Measurements from ENCODE around the gene LHX2.

LHX2 gene

DNA sequence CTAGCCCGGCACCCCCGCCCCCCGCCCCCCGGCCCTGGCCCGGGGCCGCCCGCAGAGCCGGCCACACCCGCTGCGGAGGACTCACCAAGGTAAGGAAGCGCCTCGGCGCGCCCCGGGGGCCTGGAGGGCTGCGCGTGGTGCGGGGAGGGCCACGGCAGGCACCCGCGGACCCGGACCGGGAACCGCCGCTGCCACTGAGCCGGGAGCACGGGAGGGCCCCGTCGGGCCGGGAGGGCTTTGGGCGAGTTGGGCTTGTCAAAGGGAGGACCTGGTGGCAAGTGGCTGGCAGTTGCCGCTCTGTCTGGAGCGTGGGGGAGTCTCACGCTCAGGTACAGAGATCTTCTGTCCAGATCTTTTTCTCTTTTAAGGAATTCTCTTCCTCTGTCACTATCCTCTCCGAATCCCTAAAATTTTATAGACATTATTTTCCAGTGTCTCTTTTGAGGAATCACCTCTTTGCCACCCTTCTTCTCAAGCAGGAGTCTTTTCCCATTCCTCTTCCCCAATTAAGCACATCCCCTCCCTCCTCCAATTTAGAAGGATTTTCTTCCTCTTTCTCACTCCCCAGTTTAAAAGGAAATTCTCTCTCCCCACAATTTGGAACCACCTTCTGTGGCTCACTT lies 11.3 kb upstream of the LHX2 start:
- no peak for DNase-seq

DNA sequence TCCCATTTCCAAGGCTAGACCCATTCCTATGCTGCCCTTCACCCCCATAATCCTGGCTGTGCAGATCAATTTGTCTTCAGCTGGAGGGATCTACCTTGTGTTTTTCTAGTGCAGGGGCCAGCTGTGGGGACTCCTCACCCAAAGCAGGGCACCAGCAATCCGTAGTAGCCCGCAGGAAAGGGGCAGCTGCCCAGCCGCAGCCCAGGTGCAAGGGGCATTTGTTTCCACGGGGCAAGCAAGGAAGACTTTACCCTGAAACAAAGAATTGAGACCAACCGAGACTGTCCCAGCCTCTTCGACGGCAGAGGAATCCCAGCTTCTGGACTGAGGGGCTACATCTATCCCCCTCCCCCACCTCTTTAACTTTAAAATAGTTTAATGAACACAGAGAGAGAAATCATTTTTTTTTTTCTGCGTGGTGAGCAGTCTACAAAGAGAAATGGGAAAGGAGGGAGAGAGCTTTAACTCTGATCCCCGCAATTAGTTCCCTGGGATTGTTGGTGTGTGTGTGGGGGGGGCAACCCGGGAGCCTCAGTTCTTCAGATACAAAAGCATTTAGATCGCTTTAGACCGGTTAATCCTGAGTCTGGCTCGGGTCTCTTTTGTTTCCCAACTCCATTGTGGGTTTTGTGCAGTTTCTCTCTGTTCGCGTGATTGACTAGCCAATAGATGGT lies 10.6 kb upstream of the LHX2 start:
- DNase-seq, result no peak

GRCh38 chr9:124001458-124001799 lies 10.1 kb upstream of the LHX2 start:
- no peak for DNase-seq

- DNase-seq, result no peak
These were observed 9.6 kb upstream of the LHX2 start for GRCh38 chr9:124001866-124002525.

GRCh38 chr9:124003636-124004349 lies 7.8 kb upstream of the LHX2 start:
- DNase-seq, result no peak

DNA sequence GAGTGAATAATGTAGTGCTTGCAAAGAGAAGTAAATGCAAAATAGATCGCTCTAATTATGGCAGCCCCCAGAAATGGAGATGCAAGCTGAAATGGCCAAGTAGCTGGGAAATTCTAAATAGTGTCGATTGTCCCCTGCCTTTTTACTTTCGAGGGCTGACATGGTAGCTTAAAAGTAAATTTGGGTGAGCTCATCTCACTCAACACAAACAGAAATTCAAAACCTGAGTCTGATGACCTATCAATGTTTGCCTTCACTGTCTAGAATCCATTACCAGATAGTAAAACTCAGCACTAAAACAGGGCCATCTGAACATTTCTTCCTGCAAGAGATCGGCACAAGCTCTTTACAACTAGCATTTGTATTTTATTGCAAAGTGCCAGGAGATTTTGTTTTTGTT lies 7.0 kb upstream of the LHX2 start:
- DNase-seq, result no peak

DNA sequence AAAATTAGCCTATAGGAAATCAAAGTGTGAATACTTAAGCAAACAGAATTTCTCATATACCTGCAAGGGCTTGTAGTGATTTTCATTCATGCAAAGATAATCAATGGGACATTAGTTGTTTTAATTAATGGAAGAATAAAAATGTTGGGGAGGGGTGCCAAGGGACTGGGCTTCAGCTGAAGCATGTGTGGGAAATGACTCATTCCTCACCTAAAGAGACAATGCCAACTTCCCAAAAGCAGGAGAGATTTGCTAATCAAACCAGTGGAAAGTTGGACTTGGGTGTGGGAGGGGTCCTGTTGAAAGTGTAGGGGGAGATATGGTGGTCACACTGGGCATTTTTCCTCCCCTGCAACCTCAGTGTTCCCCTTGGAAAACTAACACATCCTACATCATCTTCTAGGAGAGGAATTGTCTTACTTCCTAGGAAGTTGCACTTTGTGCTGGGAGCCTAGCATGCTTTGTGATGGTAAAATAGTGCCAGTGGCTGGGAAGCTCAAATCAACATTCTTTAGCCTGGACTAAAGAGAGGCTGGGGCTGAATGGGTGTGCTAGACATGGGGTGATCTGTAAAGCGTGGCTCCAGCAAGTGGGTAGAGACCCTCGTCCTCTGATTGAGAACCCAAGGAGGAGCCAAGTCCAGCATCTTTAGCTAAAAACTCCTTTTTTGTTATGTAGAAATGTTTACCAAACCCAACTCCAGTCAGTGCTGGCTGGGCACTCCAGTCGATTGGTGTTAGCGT lies 6.4 kb upstream of the LHX2 start:
- no peak for DNase-seq

DNA sequence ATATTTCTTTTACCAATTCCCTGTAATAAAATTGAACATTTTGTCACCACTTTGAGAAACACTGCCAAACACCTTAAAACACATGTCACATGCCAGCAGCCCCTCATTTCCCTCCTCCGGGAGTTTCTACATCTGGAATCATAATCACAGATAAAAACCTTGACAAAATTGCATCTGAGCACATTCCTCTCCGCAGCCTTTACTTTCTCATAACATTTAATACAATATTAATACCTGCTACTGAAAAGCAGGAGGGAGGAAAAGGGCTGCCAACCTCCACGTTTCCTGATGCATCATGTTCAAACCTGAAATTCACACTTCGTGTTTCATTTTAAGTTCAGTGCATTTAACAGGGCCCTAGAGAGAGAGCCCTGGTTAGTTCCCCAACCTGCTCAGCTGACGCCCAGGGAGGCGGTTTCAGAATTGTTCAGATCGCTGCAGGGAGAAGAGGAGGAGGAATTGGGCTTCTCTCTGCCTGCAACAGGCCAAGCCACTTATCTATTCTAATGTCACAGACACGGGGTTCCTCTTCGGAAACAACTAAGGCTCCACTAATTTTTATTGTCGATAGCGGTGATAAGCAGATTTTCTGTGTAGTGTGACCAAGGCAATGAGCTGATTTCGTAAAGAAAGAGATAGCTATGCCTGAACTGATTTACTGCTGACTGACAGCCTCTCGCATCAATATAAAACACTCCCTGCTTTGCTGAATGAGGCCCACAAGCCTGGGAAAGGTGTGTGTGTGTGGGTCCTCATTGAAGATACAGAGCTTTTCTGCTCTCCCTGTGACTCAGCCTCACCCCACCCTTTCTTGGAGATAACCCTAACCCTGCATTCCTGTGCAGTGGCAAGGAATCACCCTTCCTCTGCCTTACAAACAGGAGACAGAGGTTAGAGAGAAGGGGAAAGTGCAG lies 4.9 kb upstream of the LHX2 start:
- no peak for DNase-seq

DNA sequence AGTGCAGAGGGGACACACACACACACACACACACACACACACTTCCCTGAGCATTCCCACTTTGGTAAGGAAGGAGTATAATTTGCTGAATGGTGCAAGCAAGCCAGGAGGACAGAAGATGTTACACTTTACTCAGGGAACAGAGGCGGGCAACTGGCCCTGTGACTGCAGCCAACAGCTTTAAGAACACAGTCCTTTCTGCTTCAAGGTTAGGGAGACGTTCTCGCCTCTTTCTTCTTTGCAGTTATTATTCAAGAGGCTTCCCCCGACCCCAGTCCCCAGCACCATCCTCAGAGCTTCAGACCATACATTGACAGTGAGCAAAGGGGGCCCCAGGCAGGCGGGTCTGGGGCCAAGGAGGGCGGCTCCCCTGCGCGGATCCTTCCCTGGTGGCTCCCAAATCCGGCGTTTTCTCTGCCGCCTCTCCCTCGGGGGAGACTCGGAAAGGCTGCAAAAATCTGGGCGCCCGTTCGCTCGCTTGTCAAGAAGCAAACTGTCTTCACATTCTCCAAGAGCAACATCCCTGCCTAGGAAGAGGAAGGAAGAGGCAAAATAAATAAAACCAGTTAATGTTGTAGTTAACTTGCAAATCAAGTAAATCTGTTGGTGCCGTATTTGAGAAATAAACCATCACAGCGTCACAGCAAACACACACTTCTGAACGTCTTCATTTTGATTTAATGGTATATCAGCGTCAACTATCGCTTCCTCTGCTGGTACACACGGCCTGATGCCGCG lies 3.8 kb upstream of the LHX2 start:
- no peak for DNase-seq

DNA sequence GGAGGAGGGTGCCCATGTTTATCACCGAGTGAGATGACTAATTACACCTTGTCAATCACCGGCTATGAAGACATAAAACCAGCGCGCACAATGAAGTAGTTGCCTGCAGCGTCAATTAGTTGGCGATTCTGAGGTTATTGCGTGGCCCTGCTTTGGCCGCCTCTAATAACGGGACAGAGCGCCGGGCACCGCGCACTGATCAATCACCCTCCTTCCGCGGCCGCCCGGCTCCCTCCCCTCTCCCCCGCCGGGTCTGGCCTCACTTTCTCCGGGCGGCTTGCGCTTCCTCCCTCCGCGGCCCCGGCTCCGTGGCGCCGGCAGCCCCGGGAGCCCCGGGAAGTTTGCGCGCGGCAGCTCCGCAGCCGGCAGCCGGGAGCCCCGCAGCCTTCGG lies 3.3 kb upstream of the LHX2 start:
- peak in 1 of 5 experiments; percentile 51 for DNase-seq

- no peak for DNase-seq
These were observed 2.7 kb upstream of the LHX2 start for GRCh38 chr9:124008694-124009530.

- no peak for DNase-seq
These were observed 1.9 kb upstream of the LHX2 start for GRCh38 chr9:124009531-124010217.

GRCh38 chr9:124010303-124010664 lies 1.3 kb upstream of the LHX2 start:
- DNase-seq, result no peak

GRCh38 chr9:124010665-124011321 lies 775 bp upstream of the LHX2 start:
- no peak for DNase-seq

DNA sequence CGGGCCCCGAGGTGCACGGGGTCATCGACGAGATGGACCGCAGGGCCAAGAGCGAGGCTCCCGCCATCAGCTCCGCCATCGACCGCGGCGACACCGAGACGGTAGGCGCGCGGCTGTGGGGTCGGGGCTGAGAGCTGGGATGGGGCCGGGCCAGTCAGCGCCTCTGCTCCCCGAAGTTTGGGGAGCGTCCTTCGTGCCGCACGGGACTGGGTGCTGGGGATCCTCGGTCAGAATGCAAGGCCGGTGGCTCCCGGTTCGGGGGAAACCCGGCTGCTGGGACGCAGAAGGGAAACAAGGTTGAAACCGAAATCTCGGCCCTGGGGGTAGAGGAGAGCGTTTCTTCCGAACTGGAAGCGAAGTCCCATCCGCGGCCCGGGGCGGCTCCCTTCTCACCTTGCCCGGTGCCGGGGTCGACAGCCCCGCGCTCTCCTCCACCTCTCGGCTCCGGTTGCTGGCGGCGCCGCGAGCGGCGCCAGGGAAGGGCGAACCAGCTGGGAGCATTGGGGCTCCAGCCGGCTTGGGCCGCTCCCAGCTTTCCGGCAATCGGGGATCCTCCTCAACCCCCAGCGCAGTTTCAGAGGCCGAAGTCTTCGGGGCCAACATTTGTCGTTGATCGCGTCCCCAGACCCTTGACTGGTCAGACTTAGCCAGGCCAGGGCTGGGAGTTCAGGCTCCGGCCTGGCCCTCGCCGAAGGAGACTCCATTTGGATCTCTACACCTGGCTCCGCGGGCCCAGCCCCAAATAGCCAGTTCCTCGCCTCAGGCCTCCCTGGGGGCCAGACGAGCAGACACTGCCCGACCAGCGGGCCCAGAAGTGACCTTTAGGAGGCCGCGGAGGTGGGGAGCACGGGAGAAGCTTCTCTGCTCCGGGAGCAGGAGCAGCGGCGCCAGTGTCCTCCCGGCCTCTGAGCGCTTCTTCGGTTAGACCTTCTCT lies 1.1 kb downstream of the LHX2 start:
- DNase-seq, result no peak

- DNase-seq, result no peak
These were observed 2.0 kb downstream of the LHX2 start for GRCh38 chr9:124013309-124014210.

Measured in T-helper 2 cell (primary cell).